IPS-18c (cell line): ENCODE results near the gene RAB20.
"Not testable (repeated sequence)": the region's sequence is repeated elsewhere in the genome, so short reads cannot be mapped to it uniquely, and the experiment has no call there.

Experiments
- H3K4me3 ChIP-seq: 2 replicates; pipeline ENCODE4 v1.7.0; 2013; ENCODE audit warnings: low read depth, mild to moderate bottlenecking, low read length, moderate library complexity; ENCODE audit not compliant: insufficient read depth
- H3K9me3 ChIP-seq: one replicate; pipeline ENCODE4 v1.6.1; 2013; ENCODE audit warnings: mild to moderate bottlenecking, low read length, moderate library complexity; ENCODE audit not compliant: control insufficient read depth, insufficient read depth

Gene RAB20

DNA sequence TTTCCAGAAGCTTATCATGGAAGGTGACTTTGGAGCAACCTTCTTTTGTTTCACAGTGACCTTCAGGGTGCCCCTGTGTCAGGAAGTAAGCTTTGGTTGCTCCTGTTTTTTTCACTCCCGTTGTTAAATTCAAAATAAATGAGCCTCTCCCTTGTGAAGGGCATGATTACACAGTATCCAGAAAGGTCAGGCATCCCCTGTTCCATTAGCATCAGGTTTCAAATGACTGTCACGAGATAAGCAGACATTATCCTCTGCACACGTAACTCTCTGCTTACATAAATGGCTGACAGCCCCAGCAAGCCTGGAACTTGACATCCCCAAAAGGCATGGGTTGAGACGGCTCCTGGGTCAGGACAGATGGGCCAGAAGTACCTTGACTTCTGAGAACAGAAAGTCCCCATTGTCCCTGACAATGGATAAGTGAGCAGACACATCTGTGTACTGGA lies 52.0 kb downstream of the RAB20 start:
- no peak overlapping the region for H3K4me3 ChIP-seq
- no peaks in the 10 kb centered on the region for H3K9me3 ChIP-seq

DNA sequence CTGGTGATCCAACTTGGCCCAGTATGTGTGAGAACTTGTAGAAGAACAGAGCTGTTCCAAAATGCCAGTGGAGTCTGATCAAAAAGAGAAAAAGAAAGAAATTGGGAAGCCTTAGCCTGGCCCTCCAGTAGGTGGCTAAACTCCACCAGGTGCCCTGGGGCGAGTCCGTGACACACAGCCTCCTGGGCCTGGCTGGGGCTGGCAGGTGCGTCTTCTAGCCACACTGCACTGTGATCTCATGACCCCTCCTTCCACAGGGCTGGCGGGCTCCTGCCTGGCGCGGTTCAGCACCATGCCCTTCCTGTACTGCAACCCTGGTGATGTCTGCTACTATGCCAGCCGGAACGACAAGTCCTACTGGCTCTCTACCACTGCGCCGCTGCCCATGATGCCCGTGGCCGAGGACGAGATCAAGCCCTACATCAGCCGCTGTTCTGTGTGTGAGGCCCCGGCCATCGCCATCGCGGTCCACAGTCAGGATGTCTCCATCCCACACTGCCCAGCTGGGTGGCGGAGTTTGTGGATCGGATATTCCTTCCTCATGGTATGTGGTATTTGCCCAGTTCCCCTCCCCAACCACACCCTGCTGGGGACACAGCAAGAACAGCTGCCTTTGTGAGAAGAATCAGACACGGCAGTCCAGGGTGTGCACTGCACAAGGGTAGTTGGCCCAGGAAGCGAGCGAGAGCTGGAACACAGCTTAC lies 53.7 kb downstream of the RAB20 start:
- Histone ChIP-seq H3K4me3 (no peak overlapping the region), H3K9me3 (no peaks in the 10 kb centered on the region)

DNA sequence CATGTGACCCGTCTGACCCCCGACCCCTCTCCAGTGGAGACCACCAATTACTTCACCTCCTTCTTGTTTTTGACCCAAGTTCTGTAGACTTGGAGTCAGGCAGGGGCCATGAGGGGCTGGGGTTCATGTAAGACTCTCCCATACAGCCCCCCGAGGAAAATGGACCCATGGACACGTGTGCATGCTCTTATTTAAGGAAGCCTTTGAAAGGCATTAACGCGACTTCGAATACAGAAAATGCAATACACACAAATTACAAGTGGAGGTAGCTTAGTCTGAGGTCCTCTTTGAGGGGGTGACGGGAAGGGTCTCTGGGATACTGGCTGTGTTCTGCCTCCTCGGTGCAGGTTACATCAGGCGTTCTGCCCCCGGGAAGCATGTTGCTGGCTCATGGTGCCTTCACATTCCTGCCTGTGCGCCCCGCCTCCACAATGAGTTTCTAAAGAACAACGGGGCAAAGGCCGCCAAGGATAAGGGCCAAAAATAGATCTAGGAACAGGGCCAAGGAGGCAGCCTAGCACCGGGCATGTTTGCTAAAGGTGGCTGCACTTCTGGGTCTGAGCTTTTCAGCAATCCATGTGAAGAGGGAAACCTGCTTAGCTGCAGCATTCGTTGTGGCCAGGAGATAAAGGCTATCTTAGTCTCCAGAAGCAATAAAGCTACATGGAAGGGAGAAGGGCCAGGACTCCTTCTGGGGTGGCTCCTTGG lies 54.5 kb downstream of the RAB20 start:
- H3K4me3 ChIP-seq = no peak overlapping the region

DNA sequence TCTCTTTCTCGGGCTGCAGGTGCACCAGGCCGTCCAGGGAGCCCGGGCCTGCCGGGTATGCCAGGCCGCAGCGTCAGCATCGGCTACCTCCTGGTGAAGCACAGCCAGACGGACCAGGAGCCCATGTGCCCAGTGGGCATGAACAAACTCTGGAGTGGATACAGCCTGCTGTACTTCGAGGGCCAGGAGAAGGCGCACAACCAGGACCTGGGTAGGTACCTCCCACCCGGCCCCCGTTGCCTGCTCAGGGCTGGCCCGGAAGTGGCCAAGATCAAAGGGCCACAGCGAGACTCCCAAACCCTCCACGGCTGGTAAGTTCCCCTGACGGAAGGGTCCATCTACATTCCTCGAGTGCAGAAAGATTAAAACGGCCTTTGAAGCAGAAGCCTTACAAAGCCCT lies 55.1 kb downstream of the RAB20 start:
- no peaks in the 10 kb centered on the region for H3K9me3 ChIP-seq

More for the DNA sequence above, 54.5 kb downstream of the RAB20 start:
- no peaks in the 10 kb centered on the region for H3K9me3 ChIP-seq

DNA sequence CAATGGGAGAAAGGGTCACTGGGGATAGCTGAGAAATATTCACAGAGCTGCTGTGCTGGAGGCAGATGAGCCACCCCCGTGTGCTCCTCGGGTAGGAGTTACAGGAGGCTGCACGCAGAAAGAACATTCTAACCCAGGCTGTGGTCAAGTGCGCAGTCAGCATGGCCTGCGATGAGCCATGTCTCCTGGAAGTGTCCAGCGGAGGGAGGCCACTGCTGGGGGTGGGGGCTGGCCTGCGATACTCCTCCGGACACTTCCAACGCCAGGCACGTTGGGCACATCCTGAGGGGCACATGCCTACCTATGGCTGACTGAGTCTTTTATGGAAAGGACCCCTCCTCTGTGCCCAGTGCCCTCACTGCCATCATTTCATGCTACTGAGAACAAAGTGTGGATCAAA lies 55.9 kb downstream of the RAB20 start:
- H3K4me3 ChIP-seq = no peak overlapping the region
- H3K9me3 ChIP-seq = no peaks in the 10 kb centered on the region

More for the DNA sequence above, 55.1 kb downstream of the RAB20 start:
- H3K4me3 ChIP-seq = no peak overlapping the region

GRCh38 chr13:110503979-110504499 lies 57.5 kb downstream of the RAB20 start:
- no peak overlapping the region for H3K4me3 ChIP-seq
- H3K9me3 ChIP-seq = no peaks in the 10 kb centered on the region

DNA sequence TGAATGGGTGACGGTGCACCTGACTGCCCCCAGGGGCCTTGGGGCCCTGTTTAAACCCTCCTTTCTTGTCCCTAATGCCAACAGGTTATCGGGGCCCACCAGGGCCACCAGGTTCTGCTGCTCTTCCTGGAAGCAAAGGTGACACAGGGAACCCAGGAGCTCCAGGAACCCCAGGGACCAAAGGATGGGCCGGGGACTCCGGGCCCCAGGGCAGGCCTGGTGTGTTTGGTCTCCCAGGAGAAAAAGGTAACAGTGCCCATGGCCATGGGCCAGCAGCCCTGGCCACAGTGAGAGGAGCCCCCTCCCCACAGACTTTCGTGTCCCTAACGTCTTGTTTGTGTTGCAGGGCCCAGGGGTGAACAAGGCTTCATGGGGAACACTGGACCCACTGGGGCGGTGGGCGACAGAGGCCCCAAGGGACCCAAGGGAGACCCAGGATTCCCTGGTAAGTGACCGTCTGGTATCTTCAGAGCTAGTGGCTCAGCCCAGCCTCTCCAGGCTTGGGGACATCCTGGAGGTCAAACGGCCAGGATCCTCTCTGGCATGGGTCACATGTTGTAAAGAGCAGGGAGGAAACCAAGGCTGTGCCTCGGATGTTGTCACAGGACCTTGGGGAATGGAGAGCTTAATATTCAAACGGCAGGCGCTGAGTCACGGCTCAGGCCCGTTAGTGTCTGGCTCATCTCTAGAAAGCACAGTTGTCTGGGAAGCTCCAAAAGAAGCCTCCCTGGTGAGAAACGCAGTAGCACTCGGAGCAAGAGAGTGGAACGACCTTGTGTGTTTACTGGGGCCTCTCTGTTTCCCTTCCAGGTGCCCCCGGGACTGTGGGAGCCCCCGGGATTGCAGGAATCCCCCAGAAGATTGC lies 58.3 kb downstream of the RAB20 start:
- no peaks in the 10 kb centered on the region for H3K9me3 ChIP-seq
- no peak overlapping the region for H3K4me3 ChIP-seq

- Histone ChIP-seq H3K4me3 (no peak overlapping the region), H3K9me3 (no peaks in the 10 kb centered on the region)
These were observed 60.3 kb downstream of the RAB20 start for GRCh38 chr13:110501188-110501587.

DNA sequence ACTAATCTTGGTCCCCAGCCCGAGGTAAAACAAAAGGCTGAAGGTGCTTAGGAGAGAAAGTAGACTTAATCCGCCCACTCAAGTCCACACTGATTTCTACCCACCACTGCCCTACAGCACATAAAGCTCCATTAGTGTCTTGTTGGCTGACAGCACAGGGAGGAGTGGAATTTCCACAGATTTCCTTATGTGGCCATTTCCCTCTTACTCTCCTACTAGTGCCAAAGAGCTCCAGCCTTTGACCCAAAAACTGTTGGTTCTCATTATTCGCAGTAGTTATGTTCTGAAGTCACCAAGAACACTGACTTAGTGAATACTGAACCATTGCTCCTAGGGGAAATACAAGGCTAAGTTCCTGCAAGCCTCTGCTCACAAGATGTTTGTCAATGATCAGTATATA lies 61.2 kb downstream of the RAB20 start:
- H3K4me3 ChIP-seq = no peak overlapping the region
- no peaks in the 10 kb centered on the region for H3K9me3 ChIP-seq

DNA sequence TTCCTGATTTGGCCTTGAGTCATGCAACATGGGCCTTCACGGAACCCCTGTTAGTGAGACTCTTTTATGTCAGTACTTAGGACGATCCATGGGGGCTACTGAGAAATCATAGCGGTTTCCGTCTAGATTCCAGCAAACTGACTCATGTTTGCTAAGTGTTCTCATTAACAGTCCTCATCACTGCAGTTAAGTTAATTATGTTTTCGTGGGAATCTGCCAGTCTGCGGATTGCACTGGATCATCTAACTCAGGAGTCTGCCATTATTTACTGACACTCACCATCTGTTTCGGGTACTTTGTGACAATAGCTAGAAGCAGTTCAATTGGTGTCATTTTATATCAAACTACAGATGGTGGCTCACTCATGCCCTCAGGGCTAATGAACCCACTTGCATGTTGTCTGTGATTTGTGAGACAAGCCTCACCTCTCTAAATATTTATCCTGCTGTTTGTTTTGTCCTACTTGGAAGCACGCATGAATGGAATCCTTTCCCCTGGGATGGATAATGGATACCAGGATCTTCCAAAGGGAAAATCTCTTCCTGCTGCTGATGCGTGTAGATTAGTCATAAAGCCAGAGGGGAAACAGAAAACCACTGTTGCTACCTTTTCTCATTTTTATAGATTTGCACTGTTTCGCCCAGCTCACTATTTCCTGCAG lies 61.8 kb downstream of the RAB20 start:
- no peak overlapping the region for H3K4me3 ChIP-seq
- no peaks in the 10 kb centered on the region for H3K9me3 ChIP-seq

DNA sequence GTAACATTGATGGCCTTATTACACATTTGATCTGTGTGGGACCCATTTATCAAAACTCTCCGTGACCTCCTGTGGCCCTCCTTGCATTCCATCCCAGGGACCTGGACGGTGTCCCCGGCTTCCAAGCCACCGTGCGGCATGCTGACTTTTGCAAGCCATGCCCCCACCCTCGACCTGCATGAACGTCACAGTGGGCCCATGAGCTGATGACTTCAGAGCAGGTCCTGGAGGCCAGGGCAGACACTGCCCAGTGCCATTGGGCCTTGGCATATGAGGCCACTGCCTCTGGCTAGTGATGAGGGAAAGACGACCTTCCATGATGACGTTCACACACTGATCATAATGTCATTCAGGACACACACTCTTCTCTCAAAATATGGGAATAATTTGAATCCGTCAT lies 62.8 kb downstream of the RAB20 start:
- no peaks in the 10 kb centered on the region for H3K9me3 ChIP-seq
- H3K4me3 ChIP-seq = no peak overlapping the region

GRCh38 chr13:110498327-110498726 lies 63.2 kb downstream of the RAB20 start:
- Histone ChIP-seq H3K9me3 (no peaks in the 10 kb centered on the region), H3K4me3 (no peak overlapping the region)

- not testable (repeated sequence) for H3K4me3 ChIP-seq, H3K9me3 ChIP-seq
These were observed 63.6 kb downstream of the RAB20 start for GRCh38 chr13:110497896-110498295.

- H3K4me3 ChIP-seq = no peak overlapping the region
These were observed 64.5 kb downstream of the RAB20 start for GRCh38 chr13:110497003-110497402.

DNA sequence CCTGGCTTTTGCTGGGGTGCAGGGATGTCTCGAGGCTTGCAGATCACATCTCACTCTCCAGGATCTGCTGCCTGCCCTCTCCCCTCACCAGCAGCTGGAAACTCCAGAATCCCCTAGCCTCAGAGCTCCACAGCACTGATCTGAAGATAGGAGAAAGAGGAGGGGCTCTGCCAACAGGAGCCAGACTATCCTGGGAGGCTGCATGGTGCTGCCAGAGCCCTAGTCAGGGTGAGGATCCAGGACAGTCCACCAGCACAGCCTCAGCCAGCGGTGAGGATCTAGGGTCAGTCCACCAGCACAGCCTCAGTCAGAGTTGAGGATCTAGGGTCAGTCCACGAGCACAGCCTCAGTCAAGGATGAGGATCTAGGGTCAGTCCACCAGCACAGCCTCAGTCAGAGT lies 65.2 kb downstream of the RAB20 start:
- H3K9me3 ChIP-seq = no peaks in the 10 kb centered on the region

More at GRCh38 chr13:110497003-110497402, 64.5 kb downstream of the RAB20 start:
- no peaks in the 10 kb centered on the region for H3K9me3 ChIP-seq

GRCh38 chr13:110495881-110496280 lies 65.6 kb downstream of the RAB20 start:
- Histone ChIP-seq H3K9me3 (no peaks in the 10 kb centered on the region), H3K4me3 (no peak overlapping the region)

More for the DNA sequence above, 65.2 kb downstream of the RAB20 start:
- no peak overlapping the region for H3K4me3 ChIP-seq

DNA sequence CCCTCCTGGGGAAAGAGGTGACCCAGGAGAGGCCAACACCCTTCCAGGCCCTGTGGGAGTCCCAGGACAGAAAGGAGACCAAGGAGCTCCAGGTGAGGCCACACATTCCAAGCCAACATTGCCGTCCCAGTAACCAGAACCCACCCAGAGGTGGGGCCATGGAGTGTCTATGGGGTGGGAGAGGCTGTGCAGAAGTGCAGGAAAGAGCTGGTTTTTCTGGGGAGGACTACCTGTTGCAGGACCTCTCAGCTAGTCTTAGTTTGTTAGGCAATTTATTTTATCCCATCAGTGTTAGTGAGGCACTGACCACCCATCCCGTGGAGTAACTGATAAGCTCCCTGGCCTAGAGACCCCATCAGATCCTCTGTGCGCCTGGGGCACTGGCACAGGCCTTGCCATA lies 66.1 kb downstream of the RAB20 start:
- Histone ChIP-seq H3K4me3 (no peak overlapping the region), H3K9me3 (no peaks in the 10 kb centered on the region)
